ENCODE measurements around the gene IL34.
"Not testable (repeated sequence)": the region's sequence is repeated elsewhere in the genome, so short reads cannot be mapped to it uniquely, and the experiment has no call there.

IL34 gene

GRCh38 chr16:70612931-70613330, 33.4 kb upstream of the IL34 start:
- FAIRE-seq (no peak), DNase-seq (ENCODE audit: insufficient read length, low spot score) (no peak)
- TF ChIP-seq, protein P1, sequence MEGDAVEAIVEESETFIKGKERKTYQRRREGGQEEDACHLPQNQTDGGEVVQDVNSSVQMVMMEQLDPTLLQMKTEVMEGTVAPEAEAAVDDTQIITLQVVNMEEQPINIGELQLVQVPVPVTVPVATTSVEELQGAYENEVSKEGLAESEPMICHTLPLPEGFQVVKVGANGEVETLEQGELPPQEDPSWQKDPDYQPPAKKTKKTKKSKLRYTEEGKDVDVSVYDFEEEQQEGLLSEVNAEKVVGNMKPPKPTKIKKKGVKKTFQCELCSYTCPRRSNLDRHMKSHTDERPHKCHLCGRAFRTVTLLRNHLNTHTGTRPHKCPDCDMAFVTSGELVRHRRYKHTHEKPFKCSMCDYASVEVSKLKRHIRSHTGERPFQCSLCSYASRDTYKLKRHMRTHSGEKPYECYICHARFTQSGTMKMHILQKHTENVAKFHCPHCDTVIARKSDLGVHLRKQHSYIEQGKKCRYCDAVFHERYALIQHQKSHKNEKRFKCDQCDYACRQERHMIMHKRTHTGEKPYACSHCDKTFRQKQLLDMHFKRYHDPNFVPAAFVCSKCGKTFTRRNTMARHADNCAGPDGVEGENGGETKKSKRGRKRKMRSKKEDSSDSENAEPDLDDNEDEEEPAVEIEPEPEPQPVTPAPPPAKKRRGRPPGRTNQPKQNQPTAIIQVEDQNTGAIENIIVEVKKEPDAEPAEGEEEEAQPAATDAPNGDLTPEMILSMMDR (IDR thresholded peaks at IDR 0.05; ENCODE audit: insufficient read depth, missing control alignments), result no peak

DNA sequence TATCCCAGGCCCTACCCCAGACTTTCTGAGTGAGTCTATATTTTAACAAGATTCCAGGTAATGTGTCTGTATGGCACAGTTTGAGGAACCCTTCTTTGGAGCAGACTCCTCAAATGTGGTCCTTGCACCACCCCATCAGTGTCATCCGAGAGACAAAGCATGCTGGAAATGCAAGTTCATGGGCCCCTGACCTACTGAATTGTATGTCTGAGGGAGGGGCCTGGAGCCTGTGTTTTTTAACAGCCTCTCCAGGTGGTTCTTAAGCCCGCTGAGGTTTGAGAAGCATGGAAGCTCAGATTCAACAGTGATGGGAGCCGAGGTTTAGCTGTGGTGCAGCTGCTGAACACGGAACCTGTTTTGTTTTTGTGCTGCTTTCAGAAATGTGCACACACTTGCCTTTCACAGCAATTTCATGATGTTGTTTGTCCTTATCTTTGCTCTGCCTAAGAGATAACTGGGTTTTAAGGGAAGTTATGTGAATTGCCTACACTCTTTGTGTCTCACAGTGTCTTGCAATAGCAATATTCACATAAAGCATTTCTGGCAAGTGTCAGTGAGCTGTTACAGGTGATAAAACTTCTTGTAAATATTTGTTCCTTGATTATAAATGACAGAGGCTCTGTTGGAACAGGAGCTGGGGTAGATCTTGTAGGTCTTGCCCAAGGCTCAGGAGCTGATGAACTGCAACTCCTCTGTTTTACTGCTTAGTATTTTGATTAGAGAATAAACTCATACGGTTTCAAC, 32.0 kb upstream of the IL34 start:
- TF ChIP-seq, protein P1 (IDR thresholded peaks at IDR 0.05; ENCODE audit: insufficient read depth, missing control alignments), result no peak
- FAIRE-seq (no peak), DNase-seq (ENCODE audit: insufficient read length, low spot score) (no peak)

DNA sequence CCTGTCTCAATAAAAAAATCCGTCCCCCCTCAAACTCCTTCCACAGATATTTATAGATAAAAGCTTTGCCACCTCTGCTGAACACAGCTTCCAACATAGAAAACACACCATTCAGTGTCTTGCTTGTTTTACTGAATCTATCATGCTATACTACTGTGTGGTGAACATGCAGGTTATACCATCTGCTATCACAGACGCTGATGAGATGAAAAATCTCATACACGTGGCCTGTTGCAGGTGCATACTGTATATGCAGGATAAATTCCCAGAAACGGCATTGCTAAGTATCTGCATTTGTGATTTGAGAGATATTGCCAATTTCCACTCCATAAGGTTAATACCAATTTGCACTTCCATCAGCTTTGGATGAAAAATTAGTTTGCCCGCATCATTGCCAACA, 30.4 kb upstream of the IL34 start:
- DNase-seq (ENCODE audit: insufficient read length, low spot score), result no peak
- FAIRE-seq, result no peak
- TF ChIP-seq, protein P1 (IDR thresholded peaks at IDR 0.05; ENCODE audit: insufficient read depth, missing control alignments), result no peak

DNA sequence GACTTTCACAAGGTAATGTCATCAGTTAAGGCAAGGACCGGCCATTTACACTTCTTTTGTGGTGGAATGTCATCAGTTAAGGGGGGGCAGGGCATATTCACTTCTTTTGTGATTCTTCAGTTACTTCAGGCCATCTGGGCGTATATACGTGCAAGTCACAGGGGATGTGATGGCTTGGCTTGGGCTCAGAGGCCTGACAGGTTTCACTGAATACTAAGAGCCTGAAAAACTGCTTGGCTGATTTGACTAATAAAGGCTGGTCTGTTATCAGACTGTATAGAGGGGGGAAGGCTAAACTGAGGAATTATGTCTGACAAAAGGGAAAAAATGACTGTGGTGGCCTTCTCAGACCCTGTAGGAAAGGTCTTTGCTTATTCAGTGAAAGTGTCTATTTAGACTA, 24.5 kb upstream of the IL34 start:
- DNase-seq (ENCODE audit: insufficient read length, low spot score); FAIRE-seq: not testable (repeated sequence)

DNA sequence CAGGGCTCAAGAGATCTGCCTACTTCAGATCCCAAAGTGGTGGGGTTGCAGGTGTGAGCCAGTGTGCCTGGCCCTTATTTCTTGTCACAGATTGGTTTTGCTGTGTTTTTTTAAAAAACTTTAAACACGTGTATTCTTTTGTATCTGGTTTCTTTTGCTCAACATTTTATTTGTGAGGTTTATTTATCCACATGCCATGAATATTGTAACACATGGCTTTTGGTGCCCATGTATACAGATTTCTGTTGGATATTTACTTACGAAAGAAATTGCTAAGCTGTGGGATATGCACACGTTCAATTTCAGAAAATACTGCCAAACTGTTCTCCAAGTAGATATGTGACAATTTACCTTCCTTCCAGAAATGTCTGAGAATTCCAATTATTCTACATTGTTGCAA, 18.7 kb upstream of the IL34 start:
- no peak for FAIRE-seq
- TF ChIP-seq, protein P1 (IDR thresholded peaks at IDR 0.05; ENCODE audit: insufficient read depth, missing control alignments), result no peak

DNA sequence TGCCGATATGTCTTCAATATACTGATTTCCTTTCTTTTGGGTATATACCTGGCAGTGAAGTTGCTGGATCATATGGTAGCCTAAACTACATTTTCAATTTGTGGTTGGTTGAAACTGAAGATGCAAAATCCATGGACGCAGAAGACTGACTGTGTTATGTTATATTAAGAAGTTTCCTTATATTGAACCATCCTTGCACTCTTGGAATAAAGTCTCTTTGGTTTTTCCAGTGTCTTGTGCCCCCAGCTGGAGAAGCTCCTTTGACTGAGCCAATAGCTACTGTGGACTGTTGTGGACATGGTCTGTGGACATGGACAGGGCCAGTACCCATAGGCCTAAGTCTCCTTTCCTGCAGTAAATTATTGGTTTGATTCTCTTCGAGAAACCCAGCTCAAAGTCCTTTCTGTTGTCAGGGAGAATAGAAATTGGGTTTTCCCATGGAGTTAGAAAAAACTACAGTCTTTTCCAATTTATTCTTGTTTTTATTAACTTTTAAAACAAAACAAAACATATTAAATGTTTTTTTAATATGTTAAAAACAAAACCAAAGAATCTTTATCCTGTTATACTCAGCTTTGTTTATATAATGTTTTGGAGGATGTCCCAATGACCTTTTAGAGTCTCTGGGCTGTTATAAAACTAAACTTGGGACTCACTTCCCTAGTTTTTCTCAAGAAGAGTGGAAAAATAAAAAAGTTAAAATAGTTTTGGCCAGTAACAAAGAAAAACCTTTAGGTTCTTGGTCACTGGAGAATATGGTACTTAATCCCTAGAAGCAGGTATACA, 15.2 kb upstream of the IL34 start:
- TF ChIP-seq, protein P1 (IDR thresholded peaks at IDR 0.05; ENCODE audit: insufficient read depth, missing control alignments), result no peak
- no peak for DNase-seq (ENCODE audit: insufficient read length, low spot score)
- no peak for FAIRE-seq

More for the DNA sequence above, 18.7 kb upstream of the IL34 start:
- DNase-seq (ENCODE audit: insufficient read length, low spot score), result no peak

GRCh38 chr16:70632273-70632672, 14.1 kb upstream of the IL34 start:
- DNase-seq (ENCODE audit: insufficient read length, low spot score) (no peak), FAIRE-seq (no peak)
- TF ChIP-seq, protein P1 (IDR thresholded peaks at IDR 0.05; ENCODE audit: insufficient read depth, missing control alignments), result no peak

DNA sequence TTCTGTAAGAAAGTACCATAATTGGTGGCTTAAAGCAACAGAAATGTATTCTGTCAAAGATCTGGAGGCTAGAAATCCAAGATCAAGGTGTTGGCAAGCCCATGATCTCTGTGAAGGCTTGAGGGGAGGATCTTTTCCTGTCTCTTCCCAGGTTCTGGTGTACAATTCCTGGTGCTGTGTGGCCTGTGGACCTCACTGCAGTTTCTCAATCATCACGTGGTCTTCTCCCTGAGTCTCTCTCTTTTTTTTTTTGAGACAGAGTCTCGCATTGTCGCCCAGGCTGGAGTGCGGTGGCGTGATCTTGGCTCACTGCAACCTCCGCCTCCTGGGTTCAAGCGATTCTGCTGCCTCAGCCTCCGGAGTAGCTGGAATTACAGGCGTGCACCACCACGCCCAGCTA, 12.7 kb upstream of the IL34 start:
- FAIRE-seq; DNase-seq (ENCODE audit: insufficient read length, low spot score): not testable (repeated sequence)
